Activated CD8-positive, alpha-beta memory T cell treated with anti-CD3 and anti-CD28 coated beads, Interleukin-2, amount 50 U/mL, for 24 hours (primary cell): ENCODE measurements around the gene TFPI2.

ENCODE experiments used
- DNase-seq: peaks from one replicate; pipeline ENCODE4 v3.0.0-alpha.2; 2020; ENCODE audit errors: extremely low read depth

Gene TFPI2

GRCh38 chr7:93855797-93856196 lies 34.8 kb downstream of the TFPI2 start:
- no peak for DNase-seq

- no peak for DNase-seq
Measured at GRCh38 chr7:93854480-93854879, 36.1 kb downstream of the TFPI2 start.

- no peak for DNase-seq
Measured at GRCh38 chr7:93851536-93851935, 39.0 kb downstream of the TFPI2 start.

GRCh38 chr7:93843260-93843659 lies 47.3 kb downstream of the TFPI2 start:
- no peak for DNase-seq

GRCh38 chr7:93838966-93839365 lies 51.6 kb downstream of the TFPI2 start:
- no peak for DNase-seq

- no peak for DNase-seq
Measured at GRCh38 chr7:93837245-93837644, 53.3 kb downstream of the TFPI2 start.

GRCh38 chr7:93836116-93836515 lies 54.4 kb downstream of the TFPI2 start:
- DNase-seq, result no peak

- no peak for DNase-seq
Measured at GRCh38 chr7:93835702-93836101, 54.9 kb downstream of the TFPI2 start.
